H1 (cell line): ENCODE data around the gene PLCH2. TPM values are rescaled to one million over a fixed set of nuclear protein-coding genes. Genes with fewer than 3 reads are reported as not detected.

Source experiments
- CTCF ChIA-PET: fragments of 300-600 bp; sonication (Branson Sonifier 250); formaldehyde crosslinking; loops from one replicate; lab custom pipeline; 2021; ENCODE audit not compliant: partially characterized antibody; lab: Charles Lee
- POLR2A ChIA-PET: fragments of 300-600 bp; sonication (Branson Sonifier 250); formaldehyde crosslinking; loops from one replicate; lab custom pipeline; 2021; ENCODE audit warnings: inconsistent platforms; ENCODE audit not compliant: partially characterized antibody; lab: Charles Lee
- DNase-seq, 2 experiments: peaks; one replicate each; pipeline versions ENCODE4 v3.0.0 to v3.0.0-alpha.2; 2010 to 2022; ENCODE audit warnings: low spot score in 2 of 2, low read depth in 1 of 2, mixed read lengths in 1 of 2
- FAIRE-seq: peaks from 2 replicates; lab custom pipeline; 2011; peaks lifted over from hg19 to GRCh38; lab: Jason Lieb, UNC
- H2AFZ ChIP-seq: 2 replicates; pipeline ENCODE4 v1.8.1; 2012; ENCODE audit warnings: low read length, inconsistent platforms
- H2AK5ac ChIP-seq: 2 replicates; pipeline ENCODE4 v1.6.1; 2013; ENCODE audit warnings: low read depth, low read length
- H2BK120ac ChIP-seq: replicated peaks from 2 replicates; pipeline ENCODE3; 2013; ENCODE audit warnings: low read depth, low read length, inconsistent platforms
- H2BK12ac ChIP-seq: 2 replicates; pipeline ENCODE4 v1.6.1; 2013; ENCODE audit warnings: low read depth, low read length
- H2BK15ac ChIP-seq: 2 replicates; pipeline ENCODE4 v1.6.1; 2013; ENCODE audit warnings: low read length
- H2BK20ac ChIP-seq: 2 replicates; pipeline ENCODE4 v1.6.1; 2013; ENCODE audit warnings: low read length
- H2BK5ac ChIP-seq: 2 replicates; pipeline ENCODE4 v1.6.1; 2013; ENCODE audit warnings: low read depth, low read length
- H3K14ac ChIP-seq: 2 replicates; pipeline ENCODE4 v1.6.1; 2013; ENCODE audit warnings: inconsistent platforms; ENCODE audit not compliant: insufficient read length
- H3K18ac ChIP-seq: 2 replicates; pipeline ENCODE4 v1.6.1; 2013; ENCODE audit warnings: low read length; ENCODE audit errors: extremely low read depth
- H3K23ac ChIP-seq: 2 replicates; pipeline ENCODE4 v1.6.1; 2013; ENCODE audit warnings: inconsistent platforms; ENCODE audit not compliant: insufficient read length
- H3K23me2 ChIP-seq: 2 replicates; pipeline ENCODE4 v1.6.1; 2013; ENCODE audit warnings: low read depth, low read length
- H3K27ac ChIP-seq: 2 replicates; pipeline ENCODE4 v1.6.1; 2011; ENCODE audit warnings: low read depth, low read length, inconsistent platforms
- H3K27me3 ChIP-seq, 4 experiments: replicated peaks in 1 of 4; 1 replicate in 1 of 4; 2 replicates in 3 of 4; pipeline versions ENCODE4 v1.6.1 to v1.8.1; 2011 to 2013; ENCODE audit warnings: low read length in 3 of 4, mild to moderate bottlenecking in 3 of 4, inconsistent platforms in 2 of 4, mixed read lengths in 2 of 4, moderate library complexity in 1 of 4; ENCODE audit not compliant: control insufficient read depth in 3 of 4, insufficient read depth in 3 of 4; ENCODE audit errors: extremely low read depth in 1 of 4
- H3K36me3 ChIP-seq, 4 experiments: 2 replicates each; pipeline versions ENCODE4 v1.6.1 to v1.8.1; 2011 to 2013; ENCODE audit warnings: mild to moderate bottlenecking in 4 of 4, low read length in 3 of 4, moderate library complexity in 2 of 4, control low read depth in 1 of 4, inconsistent platforms in 1 of 4; ENCODE audit not compliant: insufficient read depth in 4 of 4, control insufficient read depth in 2 of 4
- H3K4ac ChIP-seq: replicated peaks from 2 replicates; pipeline ENCODE3; 2013; ENCODE audit warnings: low read length, low read depth, mixed read lengths, inconsistent platforms; ENCODE audit not compliant: insufficient read length
- H3K4me1 ChIP-seq, 4 experiments: replicated peaks in 1 of 4; 1 replicate in 1 of 4; 2 replicates in 3 of 4; pipeline versions ENCODE4 v1.6.1 to v1.8.1; 2011 to 2013; ENCODE audit warnings: low read length in 3 of 4, inconsistent platforms in 2 of 4, mixed read lengths in 1 of 4; ENCODE audit not compliant: insufficient read depth in 4 of 4, control insufficient read depth in 3 of 4
- H3K4me2 ChIP-seq, 2 experiments: 2 replicates each; pipeline versions ENCODE4 v1.6.1 to v1.8.1; 2011 to 2013; ENCODE audit warnings: low read depth in 2 of 2, low read length in 2 of 2, control low read depth in 1 of 2, inconsistent platforms in 1 of 2, mild to moderate bottlenecking in 1 of 2; ENCODE audit not compliant: insufficient read depth in 1 of 2
- H3K4me3 ChIP-seq, 4 experiments: fragments of 200-600, 300-600 bp in 1 of 4; sonication (generic), shearing (Covaris generic), sonication (Bioruptor Twin) in 1 of 4; 2 replicates each; pipeline versions ENCODE4 v1.5.1 to v1.8.1; 2011 to 2016; ENCODE audit warnings: low read length in 4 of 4, low read depth in 3 of 4, control low read depth in 2 of 4, inconsistent platforms in 2 of 4, mild to moderate bottlenecking in 2 of 4, mixed read lengths in 1 of 4, moderate library complexity in 1 of 4; ENCODE audit not compliant: insufficient read depth in 2 of 4; ENCODE audit errors: extremely low read depth in 1 of 4
- H3K56ac ChIP-seq: replicated peaks from 2 replicates; pipeline ENCODE3; 2013; ENCODE audit warnings: low read depth, mild to moderate bottlenecking, mixed read lengths, low read length, inconsistent platforms; ENCODE audit not compliant: insufficient read length
- H3K79me1 ChIP-seq: 2 replicates; pipeline ENCODE4 v1.6.1; 2013; ENCODE audit warnings: low read depth, low read length, control low read depth
- H3K79me2 ChIP-seq, 2 experiments: 2 replicates each; pipeline versions ENCODE4 v1.6.1 to v1.8.1; 2012 to 2013; ENCODE audit warnings: low read length in 2 of 2, mild to moderate bottlenecking in 2 of 2, inconsistent platforms in 1 of 2; ENCODE audit not compliant: insufficient read depth in 2 of 2, control insufficient read depth in 1 of 2
- H3K9ac ChIP-seq, 4 experiments: replicated peaks in 1 of 4; 1 replicate in 1 of 4; 2 replicates in 3 of 4; pipeline versions ENCODE4 v1.6.1 to v1.8.1; 2011 to 2013; ENCODE audit warnings: low read depth in 3 of 4, low read length in 3 of 4, control low read depth in 2 of 4, mild to moderate bottlenecking in 2 of 4, moderate library complexity in 2 of 4, inconsistent platforms in 1 of 4; ENCODE audit errors: extremely low read depth in 1 of 4
- H3K9me3 ChIP-seq, 2 experiments: 2 replicates each; pipeline versions ENCODE4 v1.6.1 to v1.8.1; 2012 to 2013; ENCODE audit warnings: mild to moderate bottlenecking in 2 of 2, moderate library complexity in 2 of 2, control low read depth in 1 of 2, inconsistent platforms in 1 of 2, low read depth in 1 of 2, low read length in 1 of 2, mixed read lengths in 1 of 2; ENCODE audit not compliant: insufficient read depth in 2 of 2
- H4K20me1 ChIP-seq, 2 experiments: replicated peaks in 1 of 2; 2 replicates each; pipeline versions ENCODE3 to v1.8.1; 2011 to 2013; ENCODE audit warnings: inconsistent platforms in 2 of 2, low read length in 2 of 2, mild to moderate bottlenecking in 1 of 2; ENCODE audit not compliant: insufficient read depth in 2 of 2, control insufficient read depth in 1 of 2
- H4K5ac ChIP-seq: 2 replicates; pipeline ENCODE4 v1.6.1; 2013; ENCODE audit warnings: low read length, low read depth, mixed read lengths, inconsistent platforms; ENCODE audit not compliant: insufficient read length
- H4K8ac ChIP-seq: 2 replicates; pipeline ENCODE4 v1.8.0; 2013; ENCODE audit warnings: mild to moderate bottlenecking, moderate library complexity, low read length, inconsistent platforms; ENCODE audit not compliant: insufficient read depth; ENCODE audit errors: extremely low read depth
- H4K91ac ChIP-seq: replicated peaks from 2 replicates; pipeline ENCODE3; 2013; ENCODE audit warnings: low read length, mixed read lengths, inconsistent platforms; ENCODE audit not compliant: insufficient read length
- ASH2L ChIP-seq: fragments of 200-600, 300-600 bp; sonication (generic); IDR thresholded peaks from one replicate; pipeline ENCODE4 v1.7.1; 2017; ENCODE audit warnings: low read length
- CREB1 ChIP-seq: IDR thresholded peaks from 2 replicates; pipeline ENCODE4 v1.6.1; 2012; ENCODE audit warnings: inconsistent platforms
- MAX ChIP-seq: IDR thresholded peaks from 2 replicates; pipeline ENCODE4 v1.6.1; 2012; ENCODE audit warnings: inconsistent platforms
- SAP30 ChIP-seq: fragments of 300-600 bp; sonication (generic); IDR thresholded peaks from 2 replicates; pipeline ENCODE4 v1.7.1; 2012; ENCODE audit warnings: low read length, moderate library complexity, mild to moderate bottlenecking, inconsistent platforms; ENCODE audit not compliant: insufficient read depth, insufficient replicate concordance
- SP2 ChIP-seq: IDR thresholded peaks from 2 replicates; pipeline ENCODE4 v1.6.1; 2012; ENCODE audit warnings: mild to moderate bottlenecking, low read length, inconsistent platforms
- ZNF274 ChIP-seq: IDR thresholded peaks from 2 replicates; pipeline ENCODE4 v1.7.0; 2012; ENCODE audit warnings: low read length, borderline replicate concordance; ENCODE audit errors: extremely low read depth
- WGBS, 2 experiments: shearing (Covaris generic) in 1 of 2; methylation state at CpG; one replicate each; pipeline versions ENCODE4 v1.1.6 to v1.1.7; 2013 to 2015; ENCODE audit warnings: low lambda C conversion rate in 2 of 2, mixed read lengths in 2 of 2, inconsistent platforms in 1 of 2, low coverage in 1 of 2, missing lambda C conversion rate in 1 of 2; ENCODE audit not compliant: insufficient replicate concordance in 2 of 2, insufficient coverage in 1 of 2, insufficient read length in 1 of 2; ENCODE audit errors: extremely low coverage in 1 of 2, missing lambda C conversion rate in 1 of 2; 5-methylcytosine and 5-hydroxymethylcytosine counted together
- polyA plus RNA-seq, 7 experiments: library from polyadenylated mRNA; depleted of rRNA in 3 of 7; stranded (reverse) in 5 of 7; unstranded in 2 of 7; fragments of >200 nt in 5 of 7; fragments of 200-250 nt in 2 of 7; gene quantifications; 1 replicate in 5 of 7; 2 replicates in 1 of 7; 4 replicates in 1 of 7; pipeline versions ENCODE4 v1.2.1 to v1.2.3, GENCODE V29; 2011 to 2013; ENCODE audit warnings: missing spikeins in 2 of 7, mixed read lengths in 2 of 7
- total RNA-seq: library from RNA; stranded (reverse); fragmentation: NEBNext Ultra II Directional; extraction: Animal tissue kit (Norgen Biotek cat#: 25700); gene quantifications from 2 replicates; pipeline ENCODE4 v1.2.1, GENCODE V29; 2021

PLCH2 gene
- total and polyA plus RNA-seq, 2 of the 8 experiments (the other 6 are each of a cell fraction or from before 2014, with no cell fraction given) = 0.14 to 0.19 TPM

GRCh38 chr1:2451741-2452140, 24.3 kb upstream of the PLCH2 start:
- H3K27ac ChIP-seq = no peak overlapping the region
- H2BK12ac ChIP-seq = no peak overlapping the region
- no peak overlapping the region for H2BK120ac ChIP-seq
- H3K79me1 ChIP-seq = no peaks in the 10 kb centered on the region
- no peak overlapping the region for H2AK5ac ChIP-seq
- H3K18ac ChIP-seq = no peak overlapping the region
- H2AFZ ChIP-seq = no peak overlapping the region
- no peak for TF ChIP-seq SP2
- no peak for TF ChIP-seq ASH2L
- no peak for TF ChIP-seq CREB1
- TF ChIP-seq SAP30 = no peak
- no peak for TF ChIP-seq MAX
- TF ChIP-seq ZNF274 = no peak
- no peak overlapping the region for H2BK5ac ChIP-seq
- H3K4me2 ChIP-seq = no peak overlapping the region
- no peaks in the 10 kb centered on the region for H3K23me2 ChIP-seq
- POLR2A ChIA-PET = no interaction called here
- no peaks in the 10 kb centered on the region for H3K36me3 ChIP-seq
- no peak overlapping the region for H3K4me3 ChIP-seq
- peak overlapping the region; percentile 68; the same call in 1 of the 2 replicates for H4K8ac ChIP-seq
- DNase-seq (no peak), FAIRE-seq (no peak)
- H2BK15ac ChIP-seq = no peak overlapping the region
- H3K56ac ChIP-seq = no peak overlapping the region
- H3K4ac ChIP-seq = no peak overlapping the region
- no peak overlapping the region for H3K23ac ChIP-seq
- no peak overlapping the region for H3K9ac ChIP-seq
- H3K9me3 ChIP-seq = no peaks in the 10 kb centered on the region
- H4K91ac ChIP-seq = no peak overlapping the region
- H2BK20ac ChIP-seq = no peak overlapping the region
- H3K79me2 ChIP-seq = no peaks in the 10 kb centered on the region
- H4K20me1 ChIP-seq = peaks cover 0 to 1% of the 10 kb centered on the region in 2 experiments
- CTCF ChIA-PET = interaction anchor here (1.1 to 1.2 kb wide), 2 partner anchors 9 to 110 kb away, joined by 3 read pairs; no protein-coding TSS in a partner anchor
- WGBS, 2 experiments = 81% methylated on average over 10 of the region's 18 CpGs; no CpG with 5 or more reads in 1 of the 2 experiments
- peaks cover 0 to 17% (median 9%) of the 10 kb centered on the region in 4 experiments; a peak in 4 of 7 replicates for H3K4me1 ChIP-seq
- no peak overlapping the region for H4K5ac ChIP-seq
- H3K14ac ChIP-seq = no peak overlapping the region
- H3K27me3 ChIP-seq = no peaks in the 10 kb centered on the region; a peak in 1 of 7 replicates
